Brain microvascular endothelial cell (primary cell): ENCODE measurements around the gene TRDN.
A peak's percentile ranks its signal among the peaks of the same experiment; 100 is the strongest.

Source experiments
- DNase-seq: peaks from one replicate; pipeline ENCODE4 v3.0.0-alpha.2; 2020
- H3K27ac ChIP-seq: fragments of 250-450 bp; sonication (Bioruptor Pico); 2 replicates; pipeline ENCODE4 v1.5.1; 2020; ENCODE audit warnings: mild to moderate bottlenecking, moderate library complexity
- H3K27me3 ChIP-seq: fragments of 250-450 bp; sonication (Bioruptor Pico); replicated peaks from 2 replicates; pipeline ENCODE4 v1.5.1; 2020; ENCODE audit warnings: mild to moderate bottlenecking
- H3K36me3 ChIP-seq: fragments of 250-450 bp; sonication (Bioruptor Pico); replicated peaks from 2 replicates; pipeline ENCODE4 v1.5.1; 2020; ENCODE audit warnings: mild to moderate bottlenecking
- H3K4me3 ChIP-seq: 2 replicates; pipeline ENCODE4 v1.5.1; 2011; ENCODE audit warnings: low read depth, mild to moderate bottlenecking, control low read depth, low read length, moderate library complexity
- CTCF ChIP-seq: IDR thresholded peaks from 2 replicates; pipeline ENCODE4 v1.5.1; 2011; ENCODE audit warnings: low read depth, mild to moderate bottlenecking, moderate library complexity, low read length, control low read depth, inconsistent platforms; ENCODE audit errors: missing control alignments
- in situ Hi-C: cut with HindIII; loops from 2 replicates; pipeline ENCODE4 v1.10.0; 2017; ENCODE audit warnings: low sequenced_read_pairs, low pct_ligation_motif_present

TRDN gene

DNA sequence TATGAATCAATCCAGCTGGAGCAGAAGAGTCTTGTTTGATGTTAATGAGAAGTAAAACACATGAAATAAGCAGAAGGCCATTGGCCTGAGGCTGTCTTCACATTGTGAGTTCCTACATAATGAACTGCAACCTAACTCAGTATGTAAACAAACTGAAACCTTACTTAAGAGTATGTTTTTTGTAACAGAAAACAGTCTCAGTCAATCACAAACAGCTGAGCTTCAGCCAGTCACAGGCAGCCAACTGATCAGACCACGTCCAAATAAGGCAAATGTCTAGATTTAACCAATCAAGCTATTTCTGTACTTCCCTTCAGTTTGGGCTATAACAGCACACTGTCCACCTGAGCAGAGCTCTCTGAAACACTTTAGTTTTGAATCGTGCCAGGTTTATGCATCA, 234.7 kb downstream of the TRDN start:
- Histone ChIP-seq H3K4me3 (no peak overlapping the region), H3K27me3 (no peaks in the 10 kb centered on the region), H3K36me3 (no peaks in the 10 kb centered on the region), H3K27ac (no peak overlapping the region)
- TF ChIP-seq CTCF: no peak
- in situ Hi-C loops: no loop called here
- DNase-seq: no peak

GRCh38 chr6:123398072-123398471, 238.7 kb downstream of the TRDN start:
- Histone ChIP-seq H3K36me3 (no peaks in the 10 kb centered on the region), H3K27me3 (no peaks in the 10 kb centered on the region), H3K4me3 (no peak overlapping the region), H3K27ac (no peak overlapping the region)
- DNase-seq: no peak
- in situ Hi-C loops: no loop called here
- TF ChIP-seq CTCF: no peak

- peak; percentile 20 for TF ChIP-seq CTCF
- no peaks in the 10 kb centered on the region for H3K36me3 ChIP-seq
- in situ Hi-C loops: no loop called here
- no peak overlapping the region for H3K4me3 ChIP-seq
- H3K27me3 ChIP-seq: no peaks in the 10 kb centered on the region
- H3K27ac ChIP-seq: no peak overlapping the region
- no peak for DNase-seq
These were observed 243.4 kb downstream of the TRDN start for GRCh38 chr6:123393331-123393730.

DNA sequence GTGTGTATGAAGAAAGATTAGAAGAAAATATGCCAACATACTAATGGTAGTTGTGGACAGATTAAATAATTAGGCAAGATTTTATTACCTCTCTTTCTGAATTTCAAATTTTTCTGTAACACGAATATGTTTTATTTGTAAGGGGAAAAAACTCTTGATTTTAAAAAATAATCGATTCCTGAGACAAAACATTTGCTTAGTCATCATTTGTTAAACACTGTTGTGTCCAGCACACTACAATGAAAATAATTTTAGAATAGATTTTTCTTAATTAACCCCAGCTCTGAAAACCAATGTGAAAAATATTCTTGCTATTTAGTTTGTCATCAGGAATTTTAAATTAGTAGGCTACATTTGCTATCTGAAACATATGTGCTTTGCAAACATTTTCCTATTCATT, 253.0 kb downstream of the TRDN start:
- no peaks in the 10 kb centered on the region for H3K36me3 ChIP-seq
- no peak for TF ChIP-seq CTCF

DNA sequence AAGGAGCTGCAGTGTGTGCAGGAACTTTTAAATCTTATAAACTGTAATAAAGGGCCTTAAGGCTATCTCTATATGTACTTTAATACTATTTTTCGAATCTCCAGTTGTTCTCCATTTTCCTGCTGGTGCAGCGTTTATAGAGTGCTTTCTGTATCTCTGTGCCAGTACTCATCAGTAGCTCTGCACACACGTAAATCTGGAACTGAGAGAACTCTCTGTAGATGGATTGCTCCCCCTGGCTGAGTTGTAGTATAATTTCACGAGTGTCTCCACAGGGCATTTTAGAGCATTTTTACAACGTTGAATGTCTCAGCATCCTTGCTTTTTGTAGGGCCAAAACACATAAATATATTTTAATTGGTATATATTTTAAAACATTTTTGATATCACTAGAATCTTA, 256.5 kb downstream of the TRDN start:
- no peaks in the 10 kb centered on the region for H3K36me3 ChIP-seq
- H3K4me3 ChIP-seq: no peak overlapping the region
- in situ Hi-C loops: no loop called here
- TF ChIP-seq CTCF: peak; percentile 57
- H3K27me3 ChIP-seq: no peaks in the 10 kb centered on the region
- H3K27ac ChIP-seq: no peak overlapping the region
- DNase-seq: peak; percentile 3

More for the DNA sequence above, 253.0 kb downstream of the TRDN start:
- Histone ChIP-seq H3K4me3 (no peak overlapping the region), H3K27ac (no peak overlapping the region), H3K27me3 (no peaks in the 10 kb centered on the region)
- in situ Hi-C loops: no loop called here
- DNase-seq: no peak

GRCh38 chr6:123372737-123373136, 264.0 kb downstream of the TRDN start:
- DNase-seq: no peak
- H3K36me3 ChIP-seq: no peaks in the 10 kb centered on the region
- no peak overlapping the region for H3K4me3 ChIP-seq
- H3K27me3 ChIP-seq: no peaks in the 10 kb centered on the region
- no peak for TF ChIP-seq CTCF
- no peak overlapping the region for H3K27ac ChIP-seq
- in situ Hi-C loops: no loop called here
